Activated T-cell treated with anti-CD3 and anti-CD28 coated beads, Interleukin-2, amount 50 U/mL, for 4 hours (primary cell): Measurements from ENCODE around the gene PAK4. TPM values are rescaled to one million over a fixed set of nuclear protein-coding genes. Genes with fewer than 3 reads are reported as not detected.
A peak's percentile ranks its signal among the peaks of the same experiment; 100 is the strongest.

Source experiments
- ATAC-seq, 2 donors: fragments of 200-7000 bp; cut with Tn5 transposase; one replicate each; pipeline ENCODE4 v1.10.0; 2021
- DNase-seq: peaks from one replicate; pipeline ENCODE4 v3.0.0-alpha.2; 2020
- H3K27me3 Mint-ChIP-seq: one replicate; pipeline ENCODE4 v1.8.0; 2021; ENCODE audit warnings: low read depth, mixed read lengths
- H3K36me3 Mint-ChIP-seq: one replicate; pipeline ENCODE4 v1.8.0; 2022; ENCODE audit warnings: mixed read lengths; ENCODE audit not compliant: insufficient read depth
- H3K4me1 Mint-ChIP-seq: one replicate; pipeline ENCODE4 v1.8.0; 2021; ENCODE audit warnings: low read depth, mixed read lengths
- H3K4me3 Mint-ChIP-seq: one replicate; pipeline ENCODE4 v1.8.0; 2021; ENCODE audit warnings: mild to moderate bottlenecking, moderate library complexity, mixed read lengths
- H3K9me3 Mint-ChIP-seq: one replicate; pipeline ENCODE4 v1.8.0; 2021; ENCODE audit warnings: mixed read lengths
- total RNA-seq, 3 donors: library from RNA; stranded (reverse); gene quantifications; one replicate each; pipeline ENCODE4 v1.2.1, GENCODE V29; 2021

PAK4 gene
- total RNA-seq, 3 donors from 2014 or later, result 21.3 to 24.4 (median 23.5) TPM

GRCh38 chr19:39130337-39131254 lies 5.0 kb downstream of the PAK4 start:
- Mint-ChIP-seq H3K4me3 (no peak overlapping the region), H3K4me1 (peaks cover 39% of the 10 kb centered on the region), H3K36me3 (peaks cover 2% of the 10 kb centered on the region), H3K27me3 (no peaks in the 10 kb centered on the region), H3K9me3 (no peaks in the 10 kb centered on the region)
- DNase-seq, result no peak
- no peak for ATAC-seq

- DNase-seq (no peak), ATAC-seq (no peak)
- Mint-ChIP-seq H3K4me3 (no peak overlapping the region), H3K4me1 (peaks cover 36% of the 10 kb centered on the region), H3K9me3 (no peaks in the 10 kb centered on the region), H3K36me3 (peaks cover 2% of the 10 kb centered on the region), H3K27me3 (no peaks in the 10 kb centered on the region)
Measured at GRCh38 chr19:39131255-39131755, 5.7 kb downstream of the PAK4 start.

GRCh38 chr19:39132344-39132969 lies 6.9 kb downstream of the PAK4 start:
- Mint-ChIP-seq H3K27me3 (no peaks in the 10 kb centered on the region), H3K36me3 (peaks cover 2% of the 10 kb centered on the region), H3K4me1 (peaks cover 32% of the 10 kb centered on the region), H3K4me3 (no peak overlapping the region), H3K9me3 (no peaks in the 10 kb centered on the region)
- DNase-seq (no peak), ATAC-seq (peak; percentile 49 to 56)

GRCh38 chr19:39133431-39134270 lies 8.1 kb downstream of the PAK4 start:
- Mint-ChIP-seq H3K4me1 (peaks cover 28% of the 10 kb centered on the region), H3K36me3 (peaks cover 2% of the 10 kb centered on the region), H3K27me3 (no peaks in the 10 kb centered on the region), H3K4me3 (no peak overlapping the region), H3K9me3 (no peaks in the 10 kb centered on the region)
- DNase-seq (no peak), ATAC-seq (no peak)

GRCh38 chr19:39135701-39136100 lies 10.1 kb downstream of the PAK4 start:
- ATAC-seq (no peak), DNase-seq (no peak)
- Mint-ChIP-seq H3K4me3 (no peak overlapping the region), H3K36me3 (peaks cover 2% of the 10 kb centered on the region), H3K27me3 (no peaks in the 10 kb centered on the region), H3K4me1 (peaks cover 25% of the 10 kb centered on the region), H3K9me3 (no peaks in the 10 kb centered on the region)

GRCh38 chr19:39136225-39136940 lies 10.8 kb downstream of the PAK4 start:
- DNase-seq (no peak), ATAC-seq (no peak)
- Mint-ChIP-seq H3K36me3 (peaks cover 2% of the 10 kb centered on the region), H3K9me3 (no peaks in the 10 kb centered on the region), H3K4me1 (peaks cover 22% of the 10 kb centered on the region), H3K27me3 (no peaks in the 10 kb centered on the region), H3K4me3 (no peak overlapping the region)

- no peaks in the 10 kb centered on the region for H3K9me3 Mint-ChIP-seq
- peaks cover 19% of the 10 kb centered on the region for H3K4me1 Mint-ChIP-seq
- H3K27me3 Mint-ChIP-seq, result no peaks in the 10 kb centered on the region
- peaks cover 2% of the 10 kb centered on the region for H3K36me3 Mint-ChIP-seq
- DNase-seq, result no peak
- no peak for ATAC-seq
- no peak overlapping the region for H3K4me3 Mint-ChIP-seq
Measured at GRCh38 chr19:39137131-39137530, 11.5 kb downstream of the PAK4 start.

- H3K36me3 Mint-ChIP-seq, result peaks cover 2% of the 10 kb centered on the region
- no peaks in the 10 kb centered on the region for H3K27me3 Mint-ChIP-seq
- H3K9me3 Mint-ChIP-seq, result no peaks in the 10 kb centered on the region
- H3K4me3 Mint-ChIP-seq, result no peak overlapping the region
- peaks cover 9% of the 10 kb centered on the region for H3K4me1 Mint-ChIP-seq
- ATAC-seq (no peak), DNase-seq (no peak)
Measured at GRCh38 chr19:39138221-39139211, 12.9 kb downstream of the PAK4 start.

- ATAC-seq, result no peak
- Mint-ChIP-seq H3K4me1 (peaks cover 10% of the 10 kb centered on the region), H3K9me3 (no peaks in the 10 kb centered on the region), H3K36me3 (no peaks in the 10 kb centered on the region), H3K4me3 (no peak overlapping the region), H3K27me3 (no peaks in the 10 kb centered on the region)
- no peak for DNase-seq
Measured at GRCh38 chr19:39139305-39139874, 13.8 kb downstream of the PAK4 start.

- peaks cover 13% of the 10 kb centered on the region for H3K4me1 Mint-ChIP-seq
- no peak for DNase-seq
- H3K27me3 Mint-ChIP-seq, result no peaks in the 10 kb centered on the region
- no peak overlapping the region for H3K4me3 Mint-ChIP-seq
- ATAC-seq, result no peak
- no peaks in the 10 kb centered on the region for H3K9me3 Mint-ChIP-seq
- no peaks in the 10 kb centered on the region for H3K36me3 Mint-ChIP-seq
Measured at GRCh38 chr19:39139971-39140453, 14.4 kb downstream of the PAK4 start.

- peaks cover 13% of the 10 kb centered on the region for H3K4me1 Mint-ChIP-seq
- no peak overlapping the region for H3K4me3 Mint-ChIP-seq
- H3K27me3 Mint-ChIP-seq, result no peaks in the 10 kb centered on the region
- DNase-seq (no peak), ATAC-seq (no peak)
- H3K9me3 Mint-ChIP-seq, result no peaks in the 10 kb centered on the region
- no peaks in the 10 kb centered on the region for H3K36me3 Mint-ChIP-seq
Measured at GRCh38 chr19:39140594-39140993, 15.0 kb downstream of the PAK4 start.

- ATAC-seq (no peak), DNase-seq (no peak)
- Mint-ChIP-seq H3K9me3 (no peaks in the 10 kb centered on the region), H3K36me3 (peaks cover 2% of the 10 kb centered on the region), H3K4me3 (no peak overlapping the region), H3K27me3 (no peaks in the 10 kb centered on the region), H3K4me1 (peaks cover 7% of the 10 kb centered on the region)
Measured at GRCh38 chr19:39141929-39142328, 16.3 kb downstream of the PAK4 start.
